NCI-H446 (cell line): ENCODE results near the gene INKA2.
A peak's percentile ranks its signal among the peaks of the same experiment; 100 is the strongest.

ENCODE experiments used
- DNase-seq, 2 experiments: peaks; one replicate each; lab custom pipeline; 2025; lab: John Stamatoyannopoulos, UW

The INKA2 gene

DNA sequence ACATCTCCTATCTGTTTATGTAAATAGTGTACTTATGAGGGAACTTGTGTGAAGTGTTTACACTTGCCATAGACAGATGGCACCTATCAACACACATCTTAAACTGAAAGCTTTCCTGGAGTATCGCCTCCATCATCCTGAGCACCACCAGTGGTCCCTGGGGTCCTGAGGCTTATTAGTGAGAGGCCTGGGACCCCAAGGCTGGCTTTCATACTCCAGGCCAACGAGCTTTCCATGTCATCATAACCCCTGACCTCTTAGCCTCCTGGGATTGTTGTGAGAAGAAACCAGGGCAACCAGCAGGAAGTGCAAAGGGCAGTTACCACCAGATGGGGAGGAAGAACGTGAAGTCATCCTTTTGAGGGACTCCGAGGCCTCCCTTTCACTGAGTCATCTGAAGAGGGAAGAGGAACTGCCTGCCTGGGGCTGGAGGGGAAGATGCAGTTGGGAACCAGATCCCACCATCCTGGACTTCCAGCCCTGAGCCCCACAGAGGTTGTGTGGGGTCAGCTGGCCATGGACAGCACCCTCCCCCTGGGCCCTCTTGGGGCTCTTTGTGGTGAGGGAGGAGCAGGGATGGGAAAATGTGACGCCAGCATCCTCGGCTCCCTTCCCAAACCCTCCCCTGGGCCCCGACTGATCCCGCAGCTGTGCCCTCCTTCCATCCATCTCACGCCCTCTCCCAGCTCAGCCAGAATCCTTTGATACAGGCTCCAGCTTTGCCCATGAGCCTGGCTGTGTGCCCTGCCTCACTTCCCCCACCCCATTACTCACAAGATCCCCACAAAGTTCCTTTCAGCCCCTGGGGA is 5.8 kb downstream of the INKA2 start:
- peak; percentile 80 to 88 for DNase-seq

GRCh38 chr1:111732718-111733117 is 6.5 kb downstream of the INKA2 start:
- no peak for DNase-seq

DNA sequence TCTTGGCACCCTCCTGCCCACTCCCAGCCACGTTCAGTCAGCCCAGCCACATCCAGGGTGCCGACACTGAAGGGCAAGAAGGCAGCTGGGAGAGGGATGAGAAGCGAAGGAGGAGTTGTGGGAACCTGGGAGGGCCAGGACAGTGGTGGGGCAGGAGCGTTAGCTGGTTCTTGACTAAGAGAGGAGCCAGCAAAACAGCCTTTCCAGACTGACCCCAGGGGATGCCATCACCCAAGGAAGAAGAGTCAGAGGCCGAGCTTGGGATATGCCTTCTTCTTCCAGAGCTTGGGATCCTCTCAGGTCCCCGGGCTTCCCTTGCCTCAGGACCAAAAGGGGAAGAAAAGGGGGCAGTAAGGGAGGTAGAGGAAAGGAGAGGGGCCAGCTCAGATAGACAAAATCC is 7.2 kb downstream of the INKA2 start:
- no peak for DNase-seq

- DNase-seq, result no peak
Measured at GRCh38 chr1:111730706-111731105, 8.5 kb downstream of the INKA2 start.

DNA sequence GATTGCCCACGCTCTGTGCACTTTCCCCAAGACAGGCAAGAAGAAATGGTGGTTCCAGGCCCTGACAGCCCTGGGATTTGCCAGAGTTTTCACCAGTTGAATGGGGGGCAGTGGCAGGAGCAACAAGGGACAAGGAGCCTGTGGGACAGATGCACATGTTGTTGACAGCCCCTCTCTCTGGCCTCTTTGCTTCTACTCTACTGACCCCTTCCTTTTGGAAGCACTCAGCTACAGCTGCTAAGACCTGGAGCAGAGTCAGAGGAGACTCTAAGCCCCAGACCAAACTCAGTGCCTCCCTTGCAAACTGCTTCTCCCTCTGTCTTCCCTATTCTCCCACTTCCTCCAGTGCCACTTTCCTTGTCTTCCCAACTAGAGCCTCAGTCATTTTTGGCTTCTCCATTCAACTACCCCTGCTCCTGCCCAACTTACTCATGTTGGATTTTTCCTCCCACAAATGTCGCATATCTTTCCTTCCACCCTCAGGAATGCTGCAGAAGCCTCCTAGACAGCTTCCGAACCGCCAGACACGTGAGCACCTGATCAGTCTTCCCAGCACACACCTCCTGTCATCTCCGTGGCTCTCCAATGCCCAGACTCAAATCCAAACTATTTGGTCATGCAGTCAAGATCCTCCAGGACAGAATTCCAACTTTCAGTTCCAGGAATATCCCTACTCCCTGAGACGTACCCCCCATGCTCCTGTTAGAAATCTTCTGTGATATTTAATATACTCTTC is 9.1 kb downstream of the INKA2 start:
- no peak for DNase-seq

GRCh38 chr1:111729271-111729921 is 9.8 kb downstream of the INKA2 start:
- peak; percentile 80 to 94 for DNase-seq

- DNase-seq, result no peak
Measured at GRCh38 chr1:111727056-111727455, 12.1 kb downstream of the INKA2 start.

DNA sequence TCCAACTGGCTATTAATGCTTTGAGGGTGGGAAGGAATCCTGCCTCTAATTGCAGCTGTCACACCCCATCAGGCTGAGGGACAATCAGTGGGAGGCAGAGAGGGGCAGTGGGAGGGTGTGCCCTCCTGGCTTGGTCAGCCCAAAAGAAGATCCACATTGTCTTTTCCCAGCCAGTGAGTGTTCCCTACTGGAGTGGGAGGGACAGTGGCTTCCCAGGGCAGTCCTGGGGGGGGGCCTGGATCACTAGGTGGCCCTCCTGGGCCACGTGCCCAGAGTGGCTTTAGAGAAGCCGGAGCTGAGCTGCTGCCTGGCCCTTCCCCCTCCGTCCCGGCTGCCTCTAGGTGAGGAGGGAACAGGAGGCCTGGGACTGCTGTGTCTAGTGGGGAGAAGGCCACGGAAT is 14.0 kb downstream of the INKA2 start:
- DNase-seq, result no peak

DNA sequence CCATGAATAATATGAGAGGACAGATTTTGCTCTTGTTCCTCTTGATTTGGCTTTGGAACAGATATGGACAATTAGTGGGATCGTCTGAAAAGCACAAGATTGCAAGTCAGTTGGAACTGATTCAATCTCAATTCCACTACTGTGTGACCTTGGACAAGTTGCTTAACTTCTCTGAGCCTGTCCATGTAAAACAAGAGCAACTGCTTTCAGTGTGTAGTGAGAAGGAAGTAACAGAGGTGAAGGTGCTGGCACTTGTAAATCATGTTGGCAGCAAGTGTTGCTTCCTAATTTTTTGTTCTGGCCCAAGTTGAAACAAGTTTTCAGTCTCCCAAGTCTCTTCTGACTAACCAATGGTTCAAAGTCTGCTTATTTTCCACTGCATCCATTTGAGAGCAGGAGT is 15.3 kb downstream of the INKA2 start:
- no peak for DNase-seq

- no peak for DNase-seq
Measured at GRCh38 chr1:111723091-111723806, 15.9 kb downstream of the INKA2 start.

DNA sequence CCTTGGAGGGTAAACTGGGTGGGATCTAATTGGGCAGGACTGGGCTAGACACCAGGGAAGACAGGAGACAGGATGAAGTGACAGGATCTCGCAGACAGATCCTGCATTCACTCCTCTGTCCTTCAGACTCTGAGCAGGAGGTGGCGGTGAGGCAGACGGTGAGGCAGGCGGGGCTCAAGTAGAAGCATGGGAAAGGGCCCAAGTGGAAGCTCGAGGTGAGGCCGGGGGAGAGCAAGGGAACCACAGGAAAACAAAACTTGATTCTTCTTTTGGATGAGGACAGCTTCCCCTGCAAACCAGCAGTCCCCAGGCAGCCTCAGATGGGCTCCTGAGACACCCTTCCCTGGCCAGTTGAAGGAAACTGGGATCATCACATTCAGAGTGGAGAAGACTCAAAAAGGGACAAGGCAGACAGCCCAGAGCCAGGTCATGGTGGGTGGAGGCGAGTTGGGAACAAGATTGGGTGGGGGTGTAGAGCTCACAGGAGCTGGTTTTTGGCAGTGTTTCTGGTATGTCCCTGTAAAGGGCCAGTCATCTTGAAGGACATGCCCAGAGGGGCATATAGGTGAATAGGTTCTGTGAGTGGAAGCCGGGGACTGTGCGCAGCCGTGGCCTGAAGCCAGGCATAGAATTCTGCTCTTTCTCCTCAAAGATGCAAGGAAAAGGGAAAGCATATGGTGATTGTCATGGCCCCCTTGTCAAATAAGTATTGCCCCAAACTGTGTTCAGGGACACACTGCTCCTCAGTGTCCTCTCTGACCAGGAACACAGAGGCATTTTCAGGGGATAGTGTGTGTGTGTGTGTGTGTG is 18.0 kb downstream of the INKA2 start:
- DNase-seq, result no peak

DNA sequence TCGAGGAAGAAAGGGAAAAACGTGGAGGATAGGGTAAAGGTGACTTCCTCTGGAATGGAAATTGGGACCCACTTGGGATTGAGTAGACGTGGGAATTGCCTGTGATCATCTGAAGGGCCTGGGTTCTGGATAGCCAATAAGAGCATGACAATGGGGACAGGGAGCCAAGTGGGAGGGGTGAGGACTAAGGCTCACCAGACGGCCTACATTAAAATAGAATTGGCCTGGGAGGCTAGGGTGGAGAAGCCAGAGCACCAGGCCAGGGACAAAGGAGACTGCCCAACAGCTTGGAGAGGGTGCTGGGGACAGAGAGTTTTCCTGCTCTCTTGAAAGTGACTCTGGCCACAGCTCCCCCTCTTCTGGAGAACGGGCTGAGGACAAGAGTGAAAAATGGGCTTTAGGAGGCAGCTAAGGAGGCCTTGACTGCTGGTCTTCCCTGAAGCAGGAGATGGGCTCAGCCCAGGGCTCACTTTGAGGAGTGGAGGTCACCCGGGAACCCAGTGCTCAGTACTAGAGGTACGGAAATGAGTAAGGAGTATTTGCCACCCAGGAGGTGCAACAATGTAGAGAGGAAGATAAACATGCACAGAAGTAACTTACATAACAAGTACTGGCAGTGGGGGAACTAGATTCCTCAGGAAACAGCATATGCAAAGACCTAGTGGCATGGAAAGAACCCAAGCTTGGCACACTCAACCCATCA is 18.8 kb downstream of the INKA2 start:
- no peak for DNase-seq

DNA sequence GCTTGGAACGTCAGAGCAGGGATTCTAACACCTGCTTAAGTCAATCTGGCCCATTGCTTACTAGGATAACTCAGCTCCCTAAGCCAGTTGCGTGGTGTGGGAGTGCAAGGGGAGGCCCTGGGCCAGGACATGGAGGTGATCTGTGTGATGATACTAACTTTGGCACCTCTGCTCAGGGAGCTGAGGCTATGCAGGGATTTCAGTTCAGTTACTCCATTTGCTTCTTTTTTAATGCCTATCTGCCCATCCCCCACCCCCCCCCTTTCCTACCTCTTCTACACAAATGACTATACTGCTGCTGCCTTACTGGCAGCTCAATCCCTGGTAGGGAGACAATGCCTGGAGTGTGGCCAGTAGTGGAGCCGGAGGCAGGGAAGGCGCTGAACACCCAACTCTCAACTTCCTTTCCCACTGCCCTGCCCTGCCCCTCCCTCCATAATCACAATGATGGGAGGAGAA is 19.5 kb downstream of the INKA2 start:
- no peak for DNase-seq

- no peak for DNase-seq
Measured at GRCh38 chr1:111719135-111719534, 20.1 kb downstream of the INKA2 start.

GRCh38 chr1:111717450-111717849 is 21.7 kb downstream of the INKA2 start:
- no peak for DNase-seq

GRCh38 chr1:111716333-111716732 is 22.9 kb downstream of the INKA2 start:
- no peak for DNase-seq

DNA sequence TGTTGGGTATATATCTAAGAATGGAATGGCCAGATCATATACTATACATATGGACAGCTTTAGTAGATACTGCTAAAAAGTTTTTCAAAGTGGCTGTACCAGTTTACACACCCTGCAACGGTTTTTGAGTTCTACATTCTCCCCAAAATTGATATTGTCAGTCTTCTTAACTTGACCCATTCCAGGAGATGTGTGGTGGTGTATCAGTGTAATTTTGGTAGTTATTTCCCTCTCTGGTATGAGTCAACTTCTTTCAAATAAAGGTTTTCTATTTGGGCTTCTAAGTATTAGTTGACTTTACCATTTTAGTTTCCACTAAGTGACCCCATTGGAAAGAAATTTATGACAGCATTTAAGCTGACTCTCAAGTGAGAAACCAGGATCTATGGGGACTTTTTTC is 29.2 kb downstream of the INKA2 start:
- DNase-seq, result no peak

- no peak for DNase-seq
Measured at GRCh38 chr1:111707906-111708305, 31.3 kb downstream of the INKA2 start.

GRCh38 chr1:111706921-111707320 is 32.3 kb downstream of the INKA2 start:
- no peak for DNase-seq

DNA sequence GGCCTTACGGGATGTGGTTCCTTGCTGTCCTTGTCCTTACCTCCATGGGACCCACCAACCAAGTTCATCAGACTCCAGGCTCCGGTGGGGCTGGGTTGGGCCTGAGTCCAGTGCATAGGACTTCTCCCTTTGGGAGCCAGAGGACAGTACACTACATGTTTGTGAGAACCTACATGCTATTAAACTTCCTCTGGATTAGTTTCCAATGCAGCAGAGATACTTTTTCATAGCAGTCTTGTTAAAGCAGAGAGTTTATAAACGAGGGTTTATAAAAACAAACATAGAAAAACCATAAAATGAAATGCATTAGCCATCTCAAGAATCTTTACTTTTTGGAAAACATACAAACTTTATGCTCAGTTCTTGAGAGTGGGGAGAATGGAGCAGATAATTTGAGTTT is 33.4 kb downstream of the INKA2 start:
- no peak for DNase-seq

DNA sequence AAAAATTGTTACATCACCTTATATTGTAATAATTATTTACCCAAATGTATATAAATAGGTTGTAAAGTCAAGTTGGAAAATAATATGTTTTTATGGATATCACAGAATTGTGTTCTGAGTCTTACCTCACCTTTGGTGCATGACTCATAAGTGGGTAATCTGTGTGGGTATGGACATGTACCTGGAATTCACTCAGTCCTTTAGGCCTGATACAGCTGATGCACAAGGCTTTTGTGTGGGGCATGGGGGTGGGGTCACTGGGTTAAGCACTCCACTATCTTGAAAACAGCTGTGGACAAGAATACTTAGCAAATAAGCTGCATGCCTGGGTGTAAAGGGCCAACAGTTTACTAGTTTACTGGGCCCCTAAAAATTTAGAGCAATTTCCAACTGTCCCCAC is 34.4 kb downstream of the INKA2 start:
- no peak for DNase-seq
